HG02763 (cell line): ENCODE data around the gene ZNRF3.
"Not testable (repeated sequence)": the region's sequence is repeated elsewhere in the genome, so short reads cannot be mapped to it uniquely, and the experiment has no call there.

Experiments
- ATAC-seq: cut with Tn5 transposase; IDR thresholded peaks from one replicate; pipeline ENCODE4 v1.9.1; 2021; ENCODE audit warnings: mild to moderate bottlenecking, moderate library complexity; ENCODE audit not compliant: unreplicated experiment

Gene ZNRF3

DNA sequence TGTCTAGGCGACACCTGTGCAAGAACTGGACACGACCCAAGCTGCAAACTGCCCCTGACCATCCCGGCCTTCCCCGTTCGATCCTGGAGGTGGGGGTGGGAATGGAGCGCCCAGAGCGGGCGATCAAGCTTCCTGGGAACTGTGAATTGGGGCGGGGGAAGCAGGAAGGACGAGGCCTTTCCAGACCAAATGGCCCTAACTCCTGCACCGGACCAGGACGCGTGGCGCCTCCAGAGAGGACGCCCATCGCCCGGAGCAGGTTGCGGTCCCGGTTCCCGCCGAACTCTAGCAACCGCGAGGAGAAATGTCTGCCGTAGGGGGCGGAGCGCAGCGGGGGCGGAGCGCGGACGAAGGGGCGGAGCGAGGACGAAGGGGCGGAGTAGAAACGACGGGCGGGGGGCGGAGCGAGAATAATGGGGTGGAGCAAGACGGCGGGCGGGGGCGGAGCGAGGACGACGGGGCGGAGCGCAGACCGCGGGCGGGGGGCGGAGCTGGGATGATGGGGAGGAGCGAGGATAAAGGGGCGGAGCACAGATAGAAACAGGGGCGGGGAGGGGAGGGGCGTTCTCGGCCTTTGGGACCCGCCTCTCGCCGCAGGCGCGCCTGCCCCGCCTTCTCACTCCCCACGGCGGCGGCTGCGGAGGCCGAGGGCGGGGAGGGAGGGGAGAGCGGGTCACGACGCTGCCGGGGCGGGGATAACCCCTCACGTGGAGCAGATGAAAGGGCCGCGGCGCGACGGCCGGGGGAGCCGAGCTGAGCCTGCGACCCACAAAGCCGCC, at the start of gene ZNRF3:
Gene ZNRF3, plus strand, starts transcription at position 695 of the 779 bp plus-strand sequence. CDS start 195 bp downstream, outside the sequence.
- ATAC-seq: peak; percentile 69

- no peak for ATAC-seq
Measured at GRCh38 chr22:28835630-28836189, 47.7 kb upstream of the ZNRF3 start.

GRCh38 chr22:28837640-28838039, 45.7 kb upstream of the ZNRF3 start:
- ATAC-seq: no peak

DNA sequence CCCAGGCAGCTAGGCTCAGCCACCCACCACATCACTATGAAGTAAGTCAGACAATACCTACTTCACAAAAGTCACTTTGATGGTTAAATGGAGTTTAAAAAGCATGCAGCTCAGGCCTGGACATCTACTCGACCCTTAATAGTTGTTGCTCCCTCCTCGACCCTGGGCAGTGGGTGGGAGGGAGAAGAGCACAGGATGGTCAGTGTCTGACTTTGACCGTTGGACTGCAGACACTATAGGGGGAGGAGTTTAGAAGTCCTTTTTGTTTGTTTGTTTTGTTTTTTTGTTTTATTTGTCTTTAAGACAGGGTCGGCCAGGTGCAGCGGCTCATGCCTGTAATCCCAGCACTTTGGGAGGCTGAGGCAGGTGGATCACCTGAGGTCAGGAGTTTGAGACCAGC, 44.4 kb upstream of the ZNRF3 start:
- ATAC-seq: no peak

DNA sequence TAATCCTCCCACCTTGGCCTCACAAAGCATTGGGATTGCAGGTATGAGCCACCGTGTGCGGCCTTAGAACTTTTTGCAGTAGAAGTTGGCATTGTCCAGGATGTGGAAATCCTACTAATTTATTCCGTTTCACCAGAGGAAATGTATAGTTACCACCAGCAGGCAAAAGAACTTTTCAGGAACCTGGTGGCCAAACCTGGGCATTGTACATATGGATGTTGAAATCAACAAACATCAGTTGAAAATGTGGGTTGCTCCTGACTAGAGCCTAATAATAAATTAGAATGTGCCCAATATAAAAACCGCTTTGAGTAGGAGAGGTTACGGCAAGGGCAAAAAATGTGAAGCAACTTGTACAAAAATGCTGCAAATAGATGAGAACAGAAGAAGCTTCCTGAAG, 42.3 kb upstream of the ZNRF3 start:
- ATAC-seq: no peak

GRCh38 chr22:28843633-28844032, 39.7 kb upstream of the ZNRF3 start:
- ATAC-seq: no peak

DNA sequence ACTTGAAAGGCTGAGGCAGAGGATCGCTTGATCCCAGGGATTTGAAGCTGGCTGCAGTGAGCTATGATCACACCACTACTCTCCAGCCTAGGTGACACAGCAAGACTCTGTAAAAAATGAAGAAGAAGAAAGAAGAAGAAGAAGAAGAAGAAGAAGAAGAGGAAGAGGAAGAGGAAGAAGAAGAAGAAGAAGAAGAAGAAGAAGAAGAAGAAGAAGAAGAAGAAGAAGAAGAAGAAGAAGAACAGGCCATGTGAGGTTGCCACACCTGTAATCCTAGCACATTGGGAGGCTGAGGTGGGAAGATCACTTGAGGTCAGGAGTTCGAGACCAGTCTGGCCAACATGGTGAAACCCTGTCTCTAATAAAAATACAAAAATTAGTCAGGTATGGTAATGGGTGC, 39.1 kb upstream of the ZNRF3 start:
- not testable (repeated sequence) for ATAC-seq

DNA sequence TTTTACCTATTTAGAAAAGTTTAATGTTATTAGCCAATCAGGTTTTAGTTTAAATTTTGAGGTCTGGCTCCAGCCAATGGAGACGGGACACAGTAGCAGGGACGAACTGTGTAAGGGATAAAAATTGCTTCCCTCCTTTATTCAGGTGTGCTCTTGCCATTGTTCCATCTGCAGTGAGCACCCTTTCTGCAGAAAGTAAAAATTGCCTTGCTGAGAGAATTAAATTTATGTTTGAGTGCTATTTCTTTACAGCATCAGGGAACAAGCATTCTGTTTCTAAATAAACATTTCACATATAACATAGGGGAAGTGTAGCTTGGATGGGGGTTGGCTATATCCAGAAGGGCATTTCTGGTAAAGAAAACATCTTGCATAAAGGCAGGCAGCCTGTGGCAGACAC, 36.4 kb upstream of the ZNRF3 start:
- no peak for ATAC-seq

GRCh38 chr22:28855355-28856094, 27.8 kb upstream of the ZNRF3 start:
- ATAC-seq: no peak

GRCh38 chr22:28856095-28856455, 27.3 kb upstream of the ZNRF3 start:
- ATAC-seq: no peak

GRCh38 chr22:28857288-28857687, 26.1 kb upstream of the ZNRF3 start:
- no peak for ATAC-seq

DNA sequence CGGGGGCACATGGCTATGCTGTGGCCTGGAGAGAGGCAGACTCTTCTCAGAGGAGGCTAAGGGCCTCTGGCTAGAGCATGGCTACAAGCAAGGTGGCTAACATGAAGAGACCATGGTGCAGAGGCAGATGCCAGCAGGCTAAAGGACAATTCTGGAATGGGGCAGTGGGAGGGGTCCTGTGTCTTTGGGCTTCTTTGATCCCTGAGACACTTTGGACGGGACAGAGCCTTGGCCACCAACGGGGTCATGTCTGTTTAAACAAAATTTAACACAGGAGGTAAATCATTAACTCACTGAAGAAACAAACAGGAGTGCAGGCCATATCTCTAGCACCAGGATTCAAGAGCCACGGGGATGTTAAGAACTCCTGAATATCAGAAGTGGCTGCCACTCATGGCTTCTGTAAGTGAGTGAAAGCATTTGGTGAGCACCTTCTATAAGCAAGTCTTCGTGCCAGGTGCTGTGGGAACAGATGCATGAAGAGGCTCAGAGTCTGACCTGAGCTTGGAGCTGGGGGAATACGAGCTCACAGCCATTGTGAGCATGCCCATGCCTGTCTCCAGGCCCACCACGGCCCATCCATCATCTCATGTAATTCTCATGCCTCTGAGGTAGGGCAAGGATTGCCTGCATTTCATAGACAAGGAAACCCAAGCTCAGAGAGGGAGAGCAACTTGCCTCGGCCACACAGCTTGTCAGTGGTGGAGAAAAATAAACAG, 18.3 kb upstream of the ZNRF3 start:
- no peak for ATAC-seq

GRCh38 chr22:28867191-28867590, 16.2 kb upstream of the ZNRF3 start:
- ATAC-seq: no peak

DNA sequence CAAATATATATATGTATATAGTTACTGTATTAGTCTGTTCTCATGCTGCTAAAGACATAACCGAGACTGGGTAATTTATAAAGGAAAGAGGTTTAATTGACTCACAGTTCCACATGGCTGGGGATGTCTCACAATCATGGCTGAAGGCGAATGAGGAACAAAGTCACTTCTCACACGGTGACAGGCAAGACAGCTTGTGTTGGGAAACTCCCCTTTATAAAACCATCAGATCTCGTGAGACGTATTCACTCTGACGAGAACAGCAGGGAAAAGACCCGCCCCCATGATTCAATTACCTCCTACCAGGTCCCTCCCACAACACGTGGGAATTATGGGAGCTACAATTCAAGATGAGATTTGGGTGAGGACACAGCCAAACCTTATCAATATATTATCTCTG, 15.0 kb upstream of the ZNRF3 start:
- ATAC-seq: not testable (repeated sequence)

GRCh38 chr22:28869736-28870135, 13.6 kb upstream of the ZNRF3 start:
- no peak for ATAC-seq

- no peak for ATAC-seq
Measured at GRCh38 chr22:28873183-28873963, 10.0 kb upstream of the ZNRF3 start.

- ATAC-seq: no peak
Measured at GRCh38 chr22:28874061-28874460, 9.3 kb upstream of the ZNRF3 start.

DNA sequence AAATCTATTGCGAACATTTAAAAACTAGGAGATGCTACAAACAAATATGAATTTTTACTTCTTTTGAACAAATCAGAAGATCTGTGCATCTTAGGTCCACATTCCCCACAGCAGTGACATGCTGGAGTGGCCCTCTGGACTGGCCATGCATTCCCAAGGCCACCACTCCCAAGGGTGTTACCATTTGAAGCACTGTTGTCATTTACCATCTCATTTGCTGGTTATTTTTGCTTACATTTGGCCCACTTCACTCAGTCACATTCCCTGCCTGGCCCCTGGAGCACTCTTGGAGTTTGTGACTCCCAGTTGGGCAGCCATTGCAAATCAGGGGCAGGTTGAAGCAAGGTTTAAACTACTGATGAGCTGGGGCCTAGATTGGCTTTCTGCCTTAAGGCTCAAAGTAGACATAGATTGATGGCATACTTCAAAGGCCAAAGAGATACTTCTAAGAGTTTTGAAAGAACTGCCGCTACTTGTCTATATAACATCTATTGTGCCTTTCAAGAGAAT, 8.5 kb upstream of the ZNRF3 start:
- no peak for ATAC-seq

GRCh38 chr22:28882545-28882877, 861 bp upstream of the ZNRF3 start:
- ATAC-seq: no peak

DNA sequence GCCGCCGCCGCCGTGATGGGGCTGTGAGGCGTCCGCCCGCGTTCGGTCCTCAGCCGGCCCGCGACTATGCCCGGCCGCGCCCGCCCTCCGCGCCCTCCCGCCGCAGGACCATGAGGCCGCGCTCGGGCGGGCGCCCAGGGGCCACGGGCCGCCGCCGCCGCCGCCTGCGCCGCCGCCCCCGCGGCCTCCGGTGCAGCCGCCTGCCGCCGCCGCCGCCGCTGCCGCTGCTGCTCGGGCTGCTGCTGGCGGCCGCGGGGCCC, 215 bp downstream of the ZNRF3 start:
- ATAC-seq: peak; percentile 20
